Mucosa of descending colon (tissue), 3 donors: ENCODE measurements around the gene RBFOX2. TPM values are rescaled to one million over a fixed set of nuclear protein-coding genes. Genes with fewer than 3 reads are reported as not detected.
A peak's percentile ranks its signal among the peaks of the same experiment; 100 is the strongest.
"Not testable (repeated sequence)": the region's sequence is repeated elsewhere in the genome, so short reads cannot be mapped to it uniquely, and the experiment has no call there.

Experiments used
- ATAC-seq: fragments of 200-7000 bp; cut with Tn5 transposase; one replicate; pipeline ENCODE4 v1.9.1; 2020; ENCODE audit warnings: mild to moderate bottlenecking, moderate library complexity
- DNase-seq, 3 donors: peaks; one replicate each; pipeline ENCODE4 v3.0.0-alpha.2; 2020
- H3K36me3 ChIP-seq: fragments of 200-600 bp; one replicate; pipeline ENCODE4 v1.8.0; 2021; ENCODE audit warnings: low read depth, mild to moderate bottlenecking
- H3K4me1 ChIP-seq: fragments of 200-600 bp; one replicate; pipeline ENCODE4 v1.8.0; 2021; ENCODE audit warnings: low read depth, mild to moderate bottlenecking
- H3K4me3 ChIP-seq: fragments of 200-600 bp; one replicate; pipeline ENCODE4 v1.8.0; 2021; ENCODE audit warnings: mild to moderate bottlenecking
- H3K9me3 ChIP-seq: fragments of 200-600 bp; one replicate; pipeline ENCODE4 v1.8.0; 2021; ENCODE audit warnings: mild to moderate bottlenecking
- intact Hi-C, 2 donors: fragments of 100-400 bp; cut with DNase I in 1 of 2; cut with micrococcal nuclease in 1 of 2; formaldehyde crosslinking; loops; one replicate each; pipeline versions ENCODE4 v1.11.0 to v1.11.1; 2022; cut with DNase I, micrococcal nuclease
- total RNA-seq, 3 donors: library from RNA; stranded (reverse); fragmentation: NEBNext Ultra II Directional in 2 of 3; extraction: Animal tissue kit (Norgen Biotek cat#: 25700) in 2 of 3; gene quantifications; one replicate each; pipeline versions ENCODE4 v1.2.1 to v1.2.4, GENCODE V29; 2021 to 2023
- TF ChIP-seq, protein P1 (sequence below): fragments of 200-600 bp; IDR thresholded peaks from one replicate; pipeline ENCODE4 v1.8.0; 2022; ENCODE audit warnings: antibody characterized with exemption, mild to moderate bottlenecking
- donor health status: DM: no; HTN: no; CAD: no; lungs with moderate emphysema.
- donor health status: DM: no; HTN: no; CAD: no.
- donor health status: DM: no; HTN: yes; CAD: no.

RBFOX2 gene
- total RNA-seq, 3 donors from 2014 or later: 46.0 to 141 (median 46.2) TPM

DNA sequence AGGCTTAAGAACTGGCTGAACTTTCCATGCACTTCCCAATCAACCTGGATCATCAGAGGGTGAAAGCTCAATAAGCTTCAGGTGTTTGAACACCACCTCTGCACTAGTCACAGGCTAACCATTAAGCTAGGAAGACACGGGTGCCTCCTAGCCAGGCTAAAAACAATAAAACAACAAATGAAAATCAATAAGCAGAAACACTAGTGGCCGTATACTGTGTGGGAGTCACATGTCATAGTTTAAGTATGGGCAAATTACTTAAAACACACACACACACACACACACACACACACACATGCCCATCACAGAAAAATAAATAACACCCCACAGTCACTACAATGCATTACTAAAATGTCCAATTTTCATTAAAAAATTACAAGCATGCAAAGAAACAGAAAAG is 225.7 kb downstream of the RBFOX2 start:
- ATAC-seq: no peak
- TF ChIP-seq, protein P1, sequence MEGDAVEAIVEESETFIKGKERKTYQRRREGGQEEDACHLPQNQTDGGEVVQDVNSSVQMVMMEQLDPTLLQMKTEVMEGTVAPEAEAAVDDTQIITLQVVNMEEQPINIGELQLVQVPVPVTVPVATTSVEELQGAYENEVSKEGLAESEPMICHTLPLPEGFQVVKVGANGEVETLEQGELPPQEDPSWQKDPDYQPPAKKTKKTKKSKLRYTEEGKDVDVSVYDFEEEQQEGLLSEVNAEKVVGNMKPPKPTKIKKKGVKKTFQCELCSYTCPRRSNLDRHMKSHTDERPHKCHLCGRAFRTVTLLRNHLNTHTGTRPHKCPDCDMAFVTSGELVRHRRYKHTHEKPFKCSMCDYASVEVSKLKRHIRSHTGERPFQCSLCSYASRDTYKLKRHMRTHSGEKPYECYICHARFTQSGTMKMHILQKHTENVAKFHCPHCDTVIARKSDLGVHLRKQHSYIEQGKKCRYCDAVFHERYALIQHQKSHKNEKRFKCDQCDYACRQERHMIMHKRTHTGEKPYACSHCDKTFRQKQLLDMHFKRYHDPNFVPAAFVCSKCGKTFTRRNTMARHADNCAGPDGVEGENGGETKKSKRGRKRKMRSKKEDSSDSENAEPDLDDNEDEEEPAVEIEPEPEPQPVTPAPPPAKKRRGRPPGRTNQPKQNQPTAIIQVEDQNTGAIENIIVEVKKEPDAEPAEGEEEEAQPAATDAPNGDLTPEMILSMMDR: no peak
- intact Hi-C loops: no loop called here
- Histone ChIP-seq H3K36me3 (no peaks in the 10 kb centered on the region), H3K4me3 (no peak overlapping the region), H3K9me3 (no peaks in the 10 kb centered on the region), H3K4me1 (no peaks in the 10 kb centered on the region)
- DNase-seq: no peak

DNA sequence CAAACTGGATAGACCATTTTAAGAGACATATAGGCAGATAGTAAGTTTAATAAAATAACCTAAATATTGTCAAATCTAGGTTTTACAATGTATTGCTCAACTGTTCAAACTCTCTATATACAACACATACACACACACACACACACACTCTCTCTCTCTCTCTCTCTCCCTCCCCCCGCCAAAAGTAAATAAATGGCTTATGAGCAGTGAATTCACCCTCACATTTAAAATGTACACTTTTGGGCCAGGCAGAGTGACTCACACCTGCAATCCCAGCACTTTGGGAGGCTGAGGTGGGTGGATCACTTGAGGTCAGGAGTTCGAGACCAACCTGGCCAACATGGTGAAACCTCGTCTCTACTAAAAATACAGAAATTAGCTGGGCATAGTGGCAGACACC is 227.3 kb downstream of the RBFOX2 start:
- intact Hi-C loops, DNase-seq, H3K4me3 ChIP-seq, H3K9me3 ChIP-seq, H3K4me1 ChIP-seq, H3K36me3 ChIP-seq: not testable (repeated sequence)
- ATAC-seq: peak; percentile 49

DNA sequence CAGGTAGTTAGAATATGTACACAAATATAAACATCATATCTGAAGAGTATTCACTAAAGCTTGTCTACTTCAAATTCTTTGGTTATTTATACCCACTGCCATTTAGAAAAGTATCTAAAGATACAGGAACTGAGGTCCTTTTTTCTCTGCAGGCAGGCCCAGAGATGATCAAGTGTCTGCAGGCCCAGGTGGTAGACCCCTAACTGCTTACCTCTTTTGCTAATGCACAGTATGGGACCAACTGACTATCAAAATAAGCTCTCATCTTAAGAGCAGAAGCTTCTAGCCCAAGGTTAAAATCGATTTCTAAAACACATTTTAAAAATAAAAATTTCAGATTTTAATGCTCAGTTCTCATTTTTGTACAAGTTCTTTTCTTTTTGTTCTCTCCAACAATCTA is 229.5 kb downstream of the RBFOX2 start:
- no peak for ATAC-seq
- H3K4me3 ChIP-seq: no peak overlapping the region
- H3K4me1 ChIP-seq: no peaks in the 10 kb centered on the region
- DNase-seq: no peak
- intact Hi-C loops: no loop called here
- TF ChIP-seq, protein P1: no peak
- H3K36me3 ChIP-seq: no peaks in the 10 kb centered on the region
- H3K9me3 ChIP-seq: no peaks in the 10 kb centered on the region

DNA sequence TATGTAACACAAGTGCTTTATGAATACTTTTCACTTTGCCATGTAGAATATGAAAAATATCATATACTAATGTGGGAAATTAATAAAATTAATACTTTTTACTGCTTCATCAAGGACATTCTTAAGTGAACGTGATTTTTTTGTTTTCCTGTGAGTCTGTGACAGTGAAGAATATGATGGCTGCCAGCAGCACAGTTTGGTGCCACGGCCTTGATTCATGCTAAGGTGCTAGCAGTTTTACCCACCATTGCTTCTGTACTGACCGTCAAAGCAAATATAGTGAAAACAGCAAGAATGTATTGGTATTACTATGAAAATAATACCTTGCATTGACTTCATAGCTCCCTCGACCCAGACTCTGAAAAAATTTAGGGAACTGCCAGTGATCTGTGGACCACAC is 231.2 kb downstream of the RBFOX2 start:
- H3K4me1 ChIP-seq: no peaks in the 10 kb centered on the region
- intact Hi-C loops: no loop called here

DNA sequence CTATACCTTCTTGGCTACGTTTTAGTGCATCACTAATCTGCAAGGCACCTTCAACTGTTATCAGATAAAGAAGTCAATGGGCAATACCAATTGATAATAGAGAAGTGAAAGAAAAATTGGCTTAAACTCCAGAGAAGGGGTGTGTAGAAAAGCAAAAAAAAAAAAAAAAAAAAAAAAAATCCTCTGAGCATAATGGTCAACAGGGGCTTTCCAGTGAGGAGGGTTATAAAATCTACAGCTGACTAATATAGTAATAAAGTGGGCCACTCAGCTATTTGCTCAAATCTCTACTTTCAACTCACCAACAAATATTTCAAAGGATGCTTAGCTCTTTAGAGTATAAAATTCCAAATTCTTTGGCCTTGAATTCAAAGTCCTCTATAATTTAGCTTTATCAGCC is 233.1 kb downstream of the RBFOX2 start:
- Histone ChIP-seq H3K36me3 (no peaks in the 10 kb centered on the region), H3K4me1 (no peaks in the 10 kb centered on the region), H3K4me3 (no peak overlapping the region), H3K9me3 (no peaks in the 10 kb centered on the region)
- intact Hi-C loops: no loop called here
- TF ChIP-seq, protein P1: no peak
- DNase-seq: no peak
- no peak for ATAC-seq

More for the DNA sequence above, 231.2 kb downstream of the RBFOX2 start:
- no peak for DNase-seq
- TF ChIP-seq, protein P1: no peak
- no peak overlapping the region for H3K4me3 ChIP-seq
- no peaks in the 10 kb centered on the region for H3K36me3 ChIP-seq
- H3K9me3 ChIP-seq: no peaks in the 10 kb centered on the region
- no peak for ATAC-seq

DNA sequence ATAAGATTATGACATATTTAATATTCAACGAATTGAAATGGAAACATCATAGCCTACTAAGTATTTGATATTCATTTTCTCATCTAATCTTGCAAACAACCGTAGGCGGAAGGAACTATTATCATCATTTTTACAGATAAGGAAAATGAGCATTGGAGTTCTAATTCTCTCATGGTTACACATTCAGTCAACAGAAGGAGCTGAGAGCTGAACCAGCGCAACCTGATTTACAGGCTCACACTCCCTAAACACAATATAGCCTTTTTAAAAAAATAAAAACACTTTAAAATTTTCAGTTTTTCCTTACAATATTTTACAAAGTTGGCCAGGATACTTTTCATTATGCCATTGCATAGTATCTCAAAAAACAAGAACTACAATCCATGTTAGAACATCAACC is 236.1 kb downstream of the RBFOX2 start:
- no peaks in the 10 kb centered on the region for H3K36me3 ChIP-seq
- intact Hi-C loops: no loop called here
- H3K4me1 ChIP-seq: no peaks in the 10 kb centered on the region
- no peak for DNase-seq
- TF ChIP-seq, protein P1: no peak
- ATAC-seq: no peak
- no peaks in the 10 kb centered on the region for H3K9me3 ChIP-seq
- no peak overlapping the region for H3K4me3 ChIP-seq

DNA sequence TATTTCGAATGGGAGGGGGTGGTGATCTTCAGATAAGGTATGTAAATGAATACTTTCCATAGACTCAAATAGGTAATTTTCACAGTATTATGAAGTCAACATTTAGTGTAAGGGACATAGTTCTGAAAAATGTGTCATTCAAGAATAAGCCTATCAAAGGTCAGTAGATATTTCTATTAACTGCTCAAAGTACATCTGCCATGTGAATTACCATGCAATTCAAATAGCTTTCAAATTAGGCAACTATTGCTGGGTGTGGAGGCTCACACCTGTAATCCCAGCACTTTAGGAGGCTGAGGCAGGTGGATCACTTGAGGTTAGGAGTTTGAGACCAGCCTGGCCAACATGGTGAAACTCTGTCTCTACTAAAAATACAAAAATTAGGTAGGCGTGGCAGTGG is 236.8 kb downstream of the RBFOX2 start:
- H3K4me3 ChIP-seq, intact Hi-C loops: not testable (repeated sequence)

More for the DNA sequence above, 236.8 kb downstream of the RBFOX2 start:
- not testable (repeated sequence) for H3K36me3 ChIP-seq, DNase-seq, H3K9me3 ChIP-seq, H3K4me1 ChIP-seq
- ATAC-seq: peak; percentile 25
